ENCODE data around the gene FUOM. TPM values are rescaled to one million over a fixed set of nuclear protein-coding genes. Genes with fewer than 3 reads are reported as not detected.

The FUOM gene
- total RNA-seq, 1 donor from 2014 or later = 38.5 TPM

DNA sequence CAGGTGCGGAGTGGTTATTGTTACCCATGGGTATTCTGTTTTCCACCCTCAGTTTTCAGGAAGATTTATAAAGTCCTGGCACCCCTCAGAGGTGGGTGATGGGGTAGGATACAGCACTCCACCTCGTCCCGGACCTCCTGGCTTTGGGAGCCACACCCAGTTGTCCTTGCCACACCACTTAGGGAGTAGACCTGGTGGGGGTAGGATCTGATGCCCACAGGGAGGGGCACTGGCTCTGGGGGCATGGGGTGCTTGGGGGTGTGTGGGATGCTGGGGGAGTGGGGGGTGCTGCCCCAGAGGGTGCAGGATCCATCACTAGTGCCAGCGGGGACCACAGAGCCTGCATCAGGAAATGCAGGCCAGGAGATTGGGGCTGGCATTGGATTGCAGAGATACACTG is 44.6 kb downstream of the FUOM start:
- TF ChIP-seq, protein P1, sequence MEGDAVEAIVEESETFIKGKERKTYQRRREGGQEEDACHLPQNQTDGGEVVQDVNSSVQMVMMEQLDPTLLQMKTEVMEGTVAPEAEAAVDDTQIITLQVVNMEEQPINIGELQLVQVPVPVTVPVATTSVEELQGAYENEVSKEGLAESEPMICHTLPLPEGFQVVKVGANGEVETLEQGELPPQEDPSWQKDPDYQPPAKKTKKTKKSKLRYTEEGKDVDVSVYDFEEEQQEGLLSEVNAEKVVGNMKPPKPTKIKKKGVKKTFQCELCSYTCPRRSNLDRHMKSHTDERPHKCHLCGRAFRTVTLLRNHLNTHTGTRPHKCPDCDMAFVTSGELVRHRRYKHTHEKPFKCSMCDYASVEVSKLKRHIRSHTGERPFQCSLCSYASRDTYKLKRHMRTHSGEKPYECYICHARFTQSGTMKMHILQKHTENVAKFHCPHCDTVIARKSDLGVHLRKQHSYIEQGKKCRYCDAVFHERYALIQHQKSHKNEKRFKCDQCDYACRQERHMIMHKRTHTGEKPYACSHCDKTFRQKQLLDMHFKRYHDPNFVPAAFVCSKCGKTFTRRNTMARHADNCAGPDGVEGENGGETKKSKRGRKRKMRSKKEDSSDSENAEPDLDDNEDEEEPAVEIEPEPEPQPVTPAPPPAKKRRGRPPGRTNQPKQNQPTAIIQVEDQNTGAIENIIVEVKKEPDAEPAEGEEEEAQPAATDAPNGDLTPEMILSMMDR (IDR thresholded peaks at IDR 0.05) = no peak
- DNase-seq (ENCODE audit: low spot score in 2 of 2) = no peak
- Histone ChIP-seq H3K27ac (no peak overlapping the region), H3K4me1 (peaks cover 0 to 3% of the 10 kb centered on the region in 2 donors), H3K9me3 (no peaks in the 10 kb centered on the region), H3K4me3 (no peak overlapping the region), H3K36me3 (peaks cover 19 to 22% of the 10 kb centered on the region in 2 donors), H3K27me3 (no peaks in the 10 kb centered on the region)
- intact Hi-C loops (cut with DNase I) = no loop called here

DNA sequence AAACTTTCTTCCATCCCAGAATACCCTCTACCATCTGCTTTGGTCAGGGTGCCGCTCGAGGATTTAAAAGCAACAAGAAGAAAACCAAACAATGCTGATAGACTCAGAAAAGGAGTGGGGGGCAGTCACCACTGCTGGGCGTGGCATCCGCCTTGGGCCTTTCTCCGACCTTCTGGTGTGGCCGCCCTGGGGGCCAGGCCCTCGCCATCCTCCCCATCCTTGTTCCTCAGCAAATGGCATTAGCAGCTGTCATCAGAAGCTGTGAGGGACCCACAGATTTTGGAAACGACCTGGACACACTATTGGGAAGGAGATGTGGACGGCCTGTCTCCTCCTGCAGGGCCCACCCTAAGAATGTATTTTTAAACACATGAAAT is 45.1 kb downstream of the FUOM start:
- intact Hi-C loops (cut with DNase I) = no loop called here
- TF ChIP-seq, protein P1 (IDR thresholded peaks at IDR 0.05) = no peak

DNA sequence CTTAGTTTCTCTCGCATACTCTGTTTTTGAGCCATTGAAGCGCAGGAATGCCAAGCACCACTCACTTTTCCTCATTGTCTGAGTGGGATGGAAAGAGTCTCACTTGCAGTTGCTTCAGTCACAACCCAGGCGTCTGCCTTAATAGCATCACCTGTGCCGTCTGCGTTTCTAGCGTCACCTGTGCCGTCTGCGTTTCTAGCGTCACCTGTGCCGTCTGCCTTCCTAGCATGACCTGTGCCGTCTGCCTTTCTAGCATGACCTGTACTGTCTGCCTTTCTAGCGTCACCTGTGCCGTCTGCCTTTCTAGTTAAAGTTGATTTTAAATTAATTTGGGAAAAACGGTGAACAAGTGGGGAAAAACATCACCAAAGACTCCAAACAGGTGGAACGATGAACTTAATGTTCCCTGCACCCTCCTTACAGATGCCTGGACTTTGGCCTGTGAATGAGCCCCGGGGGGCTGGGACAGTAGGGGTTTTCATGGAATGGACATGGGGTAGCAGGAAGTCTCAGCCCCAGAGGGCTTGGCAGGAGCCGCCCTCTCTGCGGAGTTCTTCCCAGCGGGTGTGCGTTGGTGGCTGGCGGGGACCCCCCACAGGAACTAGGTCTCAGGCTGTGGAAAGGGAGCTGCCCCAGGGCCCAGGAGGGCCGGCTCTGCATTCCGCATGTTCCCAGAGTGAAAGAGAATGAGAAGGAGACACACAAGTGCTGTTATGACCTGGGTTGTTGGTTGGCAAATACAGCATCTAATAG is 45.6 kb downstream of the FUOM start:
- peaks cover 2 to 10% of the 10 kb centered on the region in 2 donors for H3K4me1 ChIP-seq
- DNase-seq (ENCODE audit: low spot score in 2 of 2) = no peak
- no peak overlapping the region for H3K27ac ChIP-seq
- H3K9me3 ChIP-seq = no peaks in the 10 kb centered on the region
- TF ChIP-seq, protein P1 (IDR thresholded peaks at IDR 0.05) = no peak
- H3K4me3 ChIP-seq = no peak overlapping the region
- peaks cover 19 to 22% of the 10 kb centered on the region in 2 donors for H3K36me3 ChIP-seq
- no peaks in the 10 kb centered on the region for H3K27me3 ChIP-seq
- intact Hi-C loops (cut with DNase I) = no loop called here

More for the DNA sequence above, 45.1 kb downstream of the FUOM start:
- DNase-seq (ENCODE audit: low spot score in 2 of 2) = no peak
- peaks cover 19 to 22% of the 10 kb centered on the region in 2 donors for H3K36me3 ChIP-seq
- no peaks in the 10 kb centered on the region for H3K9me3 ChIP-seq
- H3K4me3 ChIP-seq = no peak overlapping the region
- H3K27me3 ChIP-seq = no peaks in the 10 kb centered on the region
- no peak overlapping the region for H3K27ac ChIP-seq
- H3K4me1 ChIP-seq = peaks cover 0 to 5% of the 10 kb centered on the region in 2 donors

DNA sequence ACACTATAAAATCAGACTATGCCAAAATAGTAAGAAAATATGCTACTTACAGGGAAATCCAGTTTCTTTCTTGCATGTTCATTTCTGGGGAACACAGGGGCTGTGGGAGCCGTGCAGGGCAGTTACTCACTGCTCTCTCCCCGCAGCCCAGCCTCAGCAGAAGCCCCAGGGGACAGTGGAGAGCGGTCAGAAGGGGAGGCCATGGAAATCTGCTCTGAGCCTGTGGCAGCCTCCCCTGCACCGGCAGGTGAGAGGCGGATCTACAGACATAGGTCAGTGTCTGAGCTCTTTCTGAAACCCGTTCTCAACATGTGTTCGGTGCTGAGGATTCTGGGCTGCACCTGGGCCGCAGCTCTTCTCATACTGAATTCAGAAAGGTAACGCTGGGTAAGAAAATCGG is 46.2 kb downstream of the FUOM start:
- Histone ChIP-seq H3K4me1 (peaks cover 2 to 17% of the 10 kb centered on the region in 2 donors), H3K27me3 (no peaks in the 10 kb centered on the region), H3K9me3 (no peaks in the 10 kb centered on the region), H3K4me3 (no peak overlapping the region), H3K27ac (no peak overlapping the region), H3K36me3 (peaks cover 19 to 22% of the 10 kb centered on the region in 2 donors)
- DNase-seq (ENCODE audit: low spot score in 2 of 2) = no peak
- TF ChIP-seq, protein P1 (IDR thresholded peaks at IDR 0.05) = no peak
- intact Hi-C loops (cut with DNase I) = no loop called here

DNA sequence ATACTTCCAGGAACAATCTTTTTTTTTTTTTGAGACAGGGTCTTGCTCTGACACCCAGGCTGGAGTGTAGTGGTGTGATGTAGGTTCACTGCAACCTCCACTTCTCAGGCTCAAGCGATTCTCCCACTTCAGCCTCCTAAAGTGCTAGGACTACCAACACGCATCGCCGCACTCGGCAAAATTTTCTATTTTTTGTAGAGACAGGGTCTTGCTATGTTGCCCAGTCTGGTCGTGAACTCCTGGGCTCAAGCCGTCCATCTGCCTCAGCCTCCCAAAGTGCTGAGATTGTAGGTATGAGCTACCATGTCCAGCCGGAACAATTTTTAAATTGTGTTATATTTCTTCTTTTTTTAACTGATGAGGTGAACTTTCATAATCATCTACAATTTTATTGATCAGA is 47.0 kb downstream of the FUOM start:
- intact Hi-C loops (cut with DNase I) = no loop called here
- H3K36me3 ChIP-seq = peaks cover 19 to 22% of the 10 kb centered on the region in 2 donors
- no peak overlapping the region for H3K4me3 ChIP-seq
- no peaks in the 10 kb centered on the region for H3K27me3 ChIP-seq
- DNase-seq (ENCODE audit: low spot score in 2 of 2) = no peak
- H3K9me3 ChIP-seq = no peaks in the 10 kb centered on the region
- no peak overlapping the region for H3K27ac ChIP-seq
- TF ChIP-seq, protein P1 (IDR thresholded peaks at IDR 0.05) = no peak
- H3K4me1 ChIP-seq = peaks cover 2 to 22% of the 10 kb centered on the region in 2 donors
